Measurements from ENCODE around the gene SLA2.

- TF ChIP-seq CTCF (IDR thresholded peaks at IDR 0.05; ENCODE audit: insufficient read depth, low read length, poor library complexity, severe bottlenecking) = no peak
- no peak for TF ChIP-seq EZH2phosphoT487 (conservative IDR thresholded peaks at IDR 0.05; ENCODE audit: low read length)
Measured at GRCh38 chr20:36645353-36645752, 643 bp downstream of the SLA2 start.

Measured in SU-DHL-6 (cell line).